HepG2 (cell line): ENCODE results near the gene PTPRH. TPM values are rescaled to one million over a fixed set of nuclear protein-coding genes. Genes with fewer than 3 reads are reported as not detected.

Experiments
- ATAC-seq: fragments of 200-7000 bp; cut with Tn5 transposase; 3 replicates; pipeline ENCODE4 v1.9.1; 2020; ENCODE audit warnings: mild to moderate bottlenecking, moderate library complexity
- BruUV-seq: library from RNA; stranded (reverse); fragments of 400-500 nt; replicated peaks from 2 replicates; lab custom pipeline; 2021; lab: Mats Ljungman, UMichigan
- CTCF ChIA-PET: fragments of 300-600 bp; formaldehyde crosslinking; extraction: SDS; loops from one replicate; lab custom pipeline; 2021; ENCODE audit warnings: low total read pairs, inconsistent platforms, low intra/inter-chr PET ratio; lab: Yijun Ruan, JAX
- POLR2A ChIA-PET: fragments of 350-600 bp; sonication (Branson Sonifier 250); formaldehyde crosslinking; loops from one replicate; lab custom pipeline; 2020; ENCODE audit warnings: antibody characterized with exemption, inconsistent platforms; lab: Yijun Ruan, JAX
- DNase-seq: peaks from one replicate; pipeline ENCODE4 v3.0.0-alpha.2; 2015; ENCODE audit warnings: low spot score
- FAIRE-seq: peaks from 3 replicates; lab custom pipeline; 2011; peaks lifted over from hg19 to GRCh38; lab: Jason Lieb, UNC
- H2AFZ ChIP-seq: one replicate; pipeline ENCODE4 v1.6.1; 2011; ENCODE audit warnings: low read length, inconsistent platforms
- H3K27ac ChIP-seq: fragments of 300-600 bp; 3 replicates; pipeline ENCODE4 v1.8.0; 2011; ENCODE audit warnings: mixed run types, mild to moderate bottlenecking, mixed read lengths, low read length, inconsistent platforms; ENCODE audit not compliant: insufficient read depth; ENCODE audit errors: extremely low read length
- H3K27me3 ChIP-seq, 2 experiments: fragments of 200-600 bp in 1 of 2; 2 replicates in 1 of 2; 3 replicates in 1 of 2; pipeline versions ENCODE4 v1.6.0 to v1.8.0; 2011; ENCODE audit warnings: low read length in 2 of 2, mild to moderate bottlenecking in 2 of 2, moderate library complexity in 2 of 2, inconsistent platforms in 1 of 2; ENCODE audit not compliant: insufficient read depth in 2 of 2, control insufficient read depth in 1 of 2
- H3K36me3 ChIP-seq, 2 experiments: fragments of 200-600 bp in 1 of 2; replicated peaks in 1 of 2; 2 replicates in 1 of 2; 3 replicates in 1 of 2; pipeline versions ENCODE4 v1.5.1 to v1.8.0; 2011; ENCODE audit warnings: low read length in 2 of 2, inconsistent platforms in 1 of 2; ENCODE audit not compliant: insufficient read depth in 2 of 2, control insufficient read depth in 1 of 2
- H3K4me1 ChIP-seq: 2 replicates; pipeline ENCODE4 v1.5.1; 2012; ENCODE audit warnings: low read length, inconsistent platforms; ENCODE audit not compliant: insufficient read depth
- H3K4me2 ChIP-seq: 2 replicates; pipeline ENCODE4 v1.6.0; 2011; ENCODE audit warnings: low read depth, low read length, inconsistent platforms
- H3K4me3 ChIP-seq, 3 experiments: fragments of 200-600 bp in 1 of 3; sonication (generic), shearing (Covaris generic) in 1 of 3; replicated peaks in 1 of 3; 2 replicates each; pipeline ENCODE4 v1.5.1; 2011 to 2016; ENCODE audit warnings: low read length in 3 of 3, inconsistent platforms in 2 of 3, low read depth in 2 of 3, mild to moderate bottlenecking in 2 of 3, control low read depth in 1 of 3, mixed read lengths in 1 of 3; ENCODE audit not compliant: insufficient read depth in 1 of 3
- H3K79me2 ChIP-seq: one replicate; pipeline ENCODE4 v1.6.1; 2011; ENCODE audit warnings: low read length, inconsistent platforms; ENCODE audit not compliant: insufficient read depth
- H3K9ac ChIP-seq: 2 replicates; pipeline ENCODE4 v1.6.0; 2011; ENCODE audit warnings: mild to moderate bottlenecking, low read depth, low read length, inconsistent platforms; ENCODE audit not compliant: insufficient read depth
- H3K9me3 ChIP-seq: 2 replicates; pipeline ENCODE4 v1.5.1; 2012; ENCODE audit warnings: mild to moderate bottlenecking, low read length
- H4K20me1 ChIP-seq: 2 replicates; pipeline ENCODE4 v1.6.0; 2011; ENCODE audit warnings: inconsistent platforms, mild to moderate bottlenecking, low read length, moderate library complexity; ENCODE audit not compliant: insufficient read depth
- HNRNPH1 ChIP-seq: fragments of 200-400 bp; formaldehyde crosslinking; optimal IDR thresholded peaks from 2 replicates; pipeline ENCODE3; 2017; ENCODE audit warnings: mild to moderate bottlenecking, low read depth, low read length
- RFX3 ChIP-seq: IDR thresholded peaks from 2 replicates; pipeline ENCODE4 v1.6.1; 2016; ENCODE audit warnings: missing biosample characterization, missing genetic modification reagents
- TOE1 ChIP-seq: sonication (generic); formaldehyde crosslinking; IDR thresholded peaks from 2 replicates; pipeline ENCODE4 v1.4.0; 2020; ENCODE audit warnings: mild to moderate bottlenecking, missing genetic modification reagents
- ZNF343 ChIP-seq: sonication (generic); formaldehyde crosslinking; IDR thresholded peaks from 2 replicates; pipeline ENCODE4 v1.4.0; 2020; ENCODE audit warnings: mild to moderate bottlenecking, missing genetic modification reagents
- ZNF746 ChIP-seq: sonication (generic); formaldehyde crosslinking; IDR thresholded peaks from 2 replicates; pipeline ENCODE4 v1.8.0; 2022; ENCODE audit warnings: mild to moderate bottlenecking, missing genetic modification reagents
- ZNF749 ChIP-seq: sonication (generic); formaldehyde crosslinking; IDR thresholded peaks from 2 replicates; pipeline ENCODE4 v1.8.0; 2022; ENCODE audit warnings: mild to moderate bottlenecking, missing genetic modification reagents, moderate library complexity, borderline replicate concordance
- ZNF781 ChIP-seq: sonication (generic); formaldehyde crosslinking; IDR thresholded peaks from 2 replicates; pipeline ENCODE4 v1.5.1; 2020; ENCODE audit warnings: borderline replicate concordance, mild to moderate bottlenecking, missing genetic modification reagents; ENCODE audit errors: not compliant biosample characterization
- ZNF879 ChIP-seq: sonication (generic); formaldehyde crosslinking; IDR thresholded peaks from 2 replicates; pipeline ENCODE4 v1.8.1; 2023; ENCODE audit warnings: missing genetic modification reagents
- WGBS: methylation state at CpG from one replicate; pipeline ENCODE4 v1.1.6; 2017; ENCODE audit warnings: low lambda C conversion rate; 5-methylcytosine and 5-hydroxymethylcytosine counted together
- in situ Hi-C: cut with HindIII; loops from 2 replicates; pipeline ENCODE4 v1.10.0; 2017; ENCODE audit warnings: low pct_unique_long_range_greater_than_20kb; ENCODE audit not compliant: extremely low pct_ligation_motif_present
- intact Hi-C: fragments of 100-400 bp; cut with micrococcal nuclease; formaldehyde crosslinking; loops from one replicate; pipeline ENCODE4 v1.10.0; 2022; ENCODE audit not compliant: unreplicated experiment
- polyA plus RNA-seq, 8 experiments: library from polyadenylated mRNA; depleted of rRNA in 3 of 8; stranded (reverse) in 7 of 8; unstranded in 1 of 8; fragments of >200 nt; fragmentation: Illumina TruSeq in 4 of 8; extraction: Trizol in 4 of 8; gene quantifications; 2 replicates each; pipeline versions ENCODE4 v1.2.1 to v1.2.3, GENCODE V29; 2011 to 2016; ENCODE audit warnings: low read depth in 4 of 8, missing spikeins in 1 of 8, mixed read lengths in 1 of 8; ENCODE audit not compliant: insufficient read depth in 1 of 8
- total RNA-seq, 5 experiments: library from RNA; depleted of rRNA; stranded (reverse); fragments of >200 nt; fragmentation: Illumina TruSeq; extraction: Trizol; gene quantifications; 2 replicates each; pipeline ENCODE4 v1.2.3, GENCODE V29; 2016; ENCODE audit warnings: low read depth in 1 of 5
- TF ChIP-seq, protein P1 (sequence below): sonication (generic); formaldehyde crosslinking; IDR thresholded peaks from 2 replicates; pipeline ENCODE4 v1.4.0; 2020; ENCODE audit warnings: missing genetic modification reagents
- TF ChIP-seq, protein P2 (sequence below), 2 experiments: IDR thresholded peaks; 2 replicates each; pipeline ENCODE4 v1.6.1; 2011 to 2012; ENCODE audit warnings: low read length in 2 of 2, borderline replicate concordance in 1 of 2, low read depth in 1 of 2, mild to moderate bottlenecking in 1 of 2, moderate library complexity in 1 of 2
- TF ChIP-seq, protein P3 (sequence below): sonication (generic); formaldehyde crosslinking; IDR thresholded peaks from 2 replicates; pipeline ENCODE4 v1.5.0; 2020; ENCODE audit warnings: missing genetic modification reagents, mild to moderate bottlenecking, borderline replicate concordance

Gene PTPRH
- total and polyA plus RNA-seq, 2 of the 13 experiments (the other 11 are each of a cell fraction or from before 2014, with no cell fraction given) = 14.7 to 125 TPM

- Histone ChIP-seq H3K9me3 (no peaks in the 10 kb centered on the region), H3K9ac (no peak overlapping the region), H3K4me2 (no peak overlapping the region), H2AFZ (no peak overlapping the region), H3K36me3 (peaks cover 40 to 79% of the 10 kb centered on the region in 2 experiments), H3K27ac (no peak overlapping the region), H3K4me3 (no peak overlapping the region), H3K27me3 (no peaks in the 10 kb centered on the region), H3K79me2 (peaks cover 31% of the 10 kb centered on the region), H3K4me1 (peaks cover 15% of the 10 kb centered on the region), H4K20me1 (peaks cover 29% of the 10 kb centered on the region; the same call in 1 of the 2 replicates)
- ChIA-PET POLR2A (interaction anchor here (2.2 kb wide), 1 partner anchor 14 kb away, joined by 8 read pairs; the partner anchor contains the start of gene PPP6R1), CTCF (no interaction called here)
- DNase-seq = no peak
- no peak for FAIRE-seq
- BruUV-seq = no TSS peak
- no peak for ATAC-seq
- 98% methylated on average over 10 of the region's 23 CpGs for WGBS
- in situ Hi-C loops = no loop called here
- intact Hi-C loops = no loop called here
- TF ChIP-seq ZNF879 (CRISPR knock-in tag) (no peak), HNRNPH1 (no peak), TOE1 (CRISPR knock-in tag) (no peak), ZNF746 (no peak), ZNF749 (CRISPR knock-in tag) (no peak), RFX3 (CRISPR knock-in tag) (no peak), ZNF781 (CRISPR knock-in tag) (no peak), ZNF343 (CRISPR knock-in tag) (no peak)
- TF ChIP-seq, protein P1, sequence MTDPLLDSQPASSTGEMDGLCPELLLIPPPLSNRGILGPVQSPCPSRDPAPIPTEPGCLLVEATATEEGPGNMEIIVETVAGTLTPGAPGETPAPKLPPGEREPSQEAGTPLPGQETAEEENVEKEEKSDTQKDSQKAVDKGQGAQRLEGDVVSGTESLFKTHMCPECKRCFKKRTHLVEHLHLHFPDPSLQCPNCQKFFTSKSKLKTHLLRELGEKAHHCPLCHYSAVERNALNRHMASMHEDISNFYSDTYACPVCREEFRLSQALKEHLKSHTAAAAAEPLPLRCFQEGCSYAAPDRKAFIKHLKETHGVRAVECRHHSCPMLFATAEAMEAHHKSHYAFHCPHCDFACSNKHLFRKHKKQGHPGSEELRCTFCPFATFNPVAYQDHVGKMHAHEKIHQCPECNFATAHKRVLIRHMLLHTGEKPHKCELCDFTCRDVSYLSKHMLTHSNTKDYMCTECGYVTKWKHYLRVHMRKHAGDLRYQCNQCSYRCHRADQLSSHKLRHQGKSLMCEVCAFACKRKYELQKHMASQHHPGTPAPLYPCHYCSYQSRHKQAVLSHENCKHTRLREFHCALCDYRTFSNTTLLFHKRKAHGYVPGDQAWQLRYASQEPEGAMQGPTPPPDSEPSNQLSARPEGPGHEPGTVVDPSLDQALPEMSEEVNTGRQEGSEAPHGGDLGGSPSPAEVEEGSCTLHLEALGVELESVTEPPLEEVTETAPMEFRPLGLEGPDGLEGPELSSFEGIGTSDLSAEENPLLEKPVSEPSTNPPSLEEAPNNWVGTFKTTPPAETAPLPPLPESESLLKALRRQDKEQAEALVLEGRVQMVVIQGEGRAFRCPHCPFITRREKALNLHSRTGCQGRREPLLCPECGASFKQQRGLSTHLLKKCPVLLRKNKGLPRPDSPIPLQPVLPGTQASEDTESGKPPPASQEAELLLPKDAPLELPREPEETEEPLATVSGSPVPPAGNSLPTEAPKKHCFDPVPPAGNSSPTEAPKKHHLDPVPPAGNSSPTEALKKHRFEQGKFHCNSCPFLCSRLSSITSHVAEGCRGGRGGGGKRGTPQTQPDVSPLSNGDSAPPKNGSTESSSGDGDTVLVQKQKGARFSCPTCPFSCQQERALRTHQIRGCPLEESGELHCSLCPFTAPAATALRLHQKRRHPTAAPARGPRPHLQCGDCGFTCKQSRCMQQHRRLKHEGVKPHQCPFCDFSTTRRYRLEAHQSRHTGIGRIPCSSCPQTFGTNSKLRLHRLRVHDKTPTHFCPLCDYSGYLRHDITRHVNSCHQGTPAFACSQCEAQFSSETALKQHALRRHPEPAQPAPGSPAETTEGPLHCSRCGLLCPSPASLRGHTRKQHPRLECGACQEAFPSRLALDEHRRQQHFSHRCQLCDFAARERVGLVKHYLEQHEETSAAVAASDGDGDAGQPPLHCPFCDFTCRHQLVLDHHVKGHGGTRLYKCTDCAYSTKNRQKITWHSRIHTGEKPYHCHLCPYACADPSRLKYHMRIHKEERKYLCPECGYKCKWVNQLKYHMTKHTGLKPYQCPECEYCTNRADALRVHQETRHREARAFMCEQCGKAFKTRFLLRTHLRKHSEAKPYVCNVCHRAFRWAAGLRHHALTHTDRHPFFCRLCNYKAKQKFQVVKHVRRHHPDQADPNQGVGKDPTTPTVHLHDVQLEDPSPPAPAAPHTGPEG = no peak
- TF ChIP-seq, protein P2, sequence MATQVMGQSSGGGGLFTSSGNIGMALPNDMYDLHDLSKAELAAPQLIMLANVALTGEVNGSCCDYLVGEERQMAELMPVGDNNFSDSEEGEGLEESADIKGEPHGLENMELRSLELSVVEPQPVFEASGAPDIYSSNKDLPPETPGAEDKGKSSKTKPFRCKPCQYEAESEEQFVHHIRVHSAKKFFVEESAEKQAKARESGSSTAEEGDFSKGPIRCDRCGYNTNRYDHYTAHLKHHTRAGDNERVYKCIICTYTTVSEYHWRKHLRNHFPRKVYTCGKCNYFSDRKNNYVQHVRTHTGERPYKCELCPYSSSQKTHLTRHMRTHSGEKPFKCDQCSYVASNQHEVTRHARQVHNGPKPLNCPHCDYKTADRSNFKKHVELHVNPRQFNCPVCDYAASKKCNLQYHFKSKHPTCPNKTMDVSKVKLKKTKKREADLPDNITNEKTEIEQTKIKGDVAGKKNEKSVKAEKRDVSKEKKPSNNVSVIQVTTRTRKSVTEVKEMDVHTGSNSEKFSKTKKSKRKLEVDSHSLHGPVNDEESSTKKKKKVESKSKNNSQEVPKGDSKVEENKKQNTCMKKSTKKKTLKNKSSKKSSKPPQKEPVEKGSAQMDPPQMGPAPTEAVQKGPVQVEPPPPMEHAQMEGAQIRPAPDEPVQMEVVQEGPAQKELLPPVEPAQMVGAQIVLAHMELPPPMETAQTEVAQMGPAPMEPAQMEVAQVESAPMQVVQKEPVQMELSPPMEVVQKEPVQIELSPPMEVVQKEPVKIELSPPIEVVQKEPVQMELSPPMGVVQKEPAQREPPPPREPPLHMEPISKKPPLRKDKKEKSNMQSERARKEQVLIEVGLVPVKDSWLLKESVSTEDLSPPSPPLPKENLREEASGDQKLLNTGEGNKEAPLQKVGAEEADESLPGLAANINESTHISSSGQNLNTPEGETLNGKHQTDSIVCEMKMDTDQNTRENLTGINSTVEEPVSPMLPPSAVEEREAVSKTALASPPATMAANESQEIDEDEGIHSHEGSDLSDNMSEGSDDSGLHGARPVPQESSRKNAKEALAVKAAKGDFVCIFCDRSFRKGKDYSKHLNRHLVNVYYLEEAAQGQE (IDR thresholded peaks at IDR 0.05; ENCODE audit: borderline replicate concordance in 1 of 2, low read depth in 1 of 2, low read length in 2 of 2) = no peak
- TF ChIP-seq, protein P3, sequence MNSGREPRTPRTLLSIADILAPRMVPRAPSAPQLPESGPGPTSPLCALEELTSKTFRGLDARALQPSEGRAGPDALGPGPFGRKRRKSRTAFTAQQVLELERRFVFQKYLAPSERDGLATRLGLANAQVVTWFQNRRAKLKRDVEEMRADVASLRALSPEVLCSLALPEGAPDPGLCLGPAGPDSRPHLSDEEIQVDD = no peak
Measured at GRCh38 chr19:55245236-55245904, 36.1 kb upstream of the PTPRH start.
